Measurements from ENCODE around the gene SMARCAL1. TPM values are rescaled to one million over a fixed set of nuclear protein-coding genes. Genes with fewer than 3 reads are reported as not detected.

Gene SMARCAL1
- total and polyA plus RNA-seq, 8 donors = 5.8 to 152 (median 18.3) TPM

- DNase-seq = no peak
- H3K4me1 ChIP-seq = no peaks in the 10 kb centered on the region
- H3K4me3 ChIP-seq = no peak overlapping the region
- intact Hi-C loops (cut with DNase I; ENCODE audit: low total_unique reads) = no loop called here
- H3K9me3 ChIP-seq = peaks cover 0 to 6% (median 0%) of the 10 kb centered on the region in 4 donors
- 60 to 74% (median 69%) methylated on average over 1 of the region's 1 CpG for WGBS, 5 donors
- no peaks in the 10 kb centered on the region for H3K36me3 ChIP-seq
- H3K27ac ChIP-seq = no peak overlapping the region
- TF ChIP-seq POLR2AphosphoS5 (IDR thresholded peaks at IDR 0.05) = no peak
- no peak for TF ChIP-seq CTCF (IDR thresholded peaks at IDR 0.05)
- no peak for TF ChIP-seq POLR2A (IDR thresholded peaks at IDR 0.05)
- TF ChIP-seq EP300 (IDR thresholded peaks at IDR 0.05) = no peak
- H3K27me3 ChIP-seq = peaks cover 0 to 4% (median 0%) of the 10 kb centered on the region in 3 donors
These were observed 22.7 kb upstream of the SMARCAL1 start for GRCh38 chr2:216389570-216389969.

GRCh38 chr2:216391401-216391800 is 20.9 kb upstream of the SMARCAL1 start:
- no peaks in the 10 kb centered on the region for H3K36me3 ChIP-seq
- TF ChIP-seq EP300 (IDR thresholded peaks at IDR 0.05) = no peak
- no peak for TF ChIP-seq POLR2A (IDR thresholded peaks at IDR 0.05)
- TF ChIP-seq POLR2AphosphoS5 (IDR thresholded peaks at IDR 0.05) = no peak
- no peak for TF ChIP-seq CTCF (IDR thresholded peaks at IDR 0.05)
- intact Hi-C loops (cut with DNase I; ENCODE audit: low total_unique reads) = no loop called here
- 80 to 91% (median 86%) methylated on average over 6 of the region's 6 CpGs for WGBS, 5 donors
- no peak overlapping the region for H3K4me3 ChIP-seq
- peaks cover 0 to 4% (median 0%) of the 10 kb centered on the region in 3 donors for H3K27me3 ChIP-seq
- H3K27ac ChIP-seq = no peak overlapping the region
- H3K9me3 ChIP-seq = peaks cover 0 to 6% (median 0%) of the 10 kb centered on the region in 4 donors
- no peak for DNase-seq
- H3K4me1 ChIP-seq = no peaks in the 10 kb centered on the region

- peaks cover 0 to 4% (median 0%) of the 10 kb centered on the region in 3 donors for H3K27me3 ChIP-seq
- no peak overlapping the region for H3K27ac ChIP-seq
- H3K4me3 ChIP-seq = no peak overlapping the region
- no peak for DNase-seq
- H3K36me3 ChIP-seq = no peaks in the 10 kb centered on the region
- H3K9me3 ChIP-seq = peaks cover 0 to 6% (median 0%) of the 10 kb centered on the region in 4 donors
- TF ChIP-seq POLR2AphosphoS5 (IDR thresholded peaks at IDR 0.05) (no peak), POLR2A (IDR thresholded peaks at IDR 0.05) (no peak), EP300 (IDR thresholded peaks at IDR 0.05) (no peak), CTCF (IDR thresholded peaks at IDR 0.05) (no peak)
- H3K4me1 ChIP-seq = no peaks in the 10 kb centered on the region
- intact Hi-C loops (cut with DNase I; ENCODE audit: low total_unique reads) = no loop called here
- 72 to 81% (median 78%) methylated on average over 6 of the region's 6 CpGs for WGBS, 5 donors
These were observed 20.2 kb upstream of the SMARCAL1 start for GRCh38 chr2:216392018-216392562.

- H3K36me3 ChIP-seq = no peaks in the 10 kb centered on the region
These were observed 19.1 kb upstream of the SMARCAL1 start for GRCh38 chr2:216392945-216393840.

More at GRCh38 chr2:216392945-216393840, 19.1 kb upstream of the SMARCAL1 start:
- no peak for DNase-seq
- Histone ChIP-seq H3K27ac (no peak overlapping the region), H3K9me3 (no peaks in the 10 kb centered on the region), H3K4me3 (no peak overlapping the region), H3K4me1 (no peaks in the 10 kb centered on the region), H3K27me3 (peaks cover 0 to 4% (median 0%) of the 10 kb centered on the region in 3 donors)
- 65 to 73% (median 70%) methylated on average over 12 of the region's 12 CpGs for WGBS, 5 donors
- TF ChIP-seq EP300 (IDR thresholded peaks at IDR 0.05) (no peak), POLR2A (IDR thresholded peaks at IDR 0.05) (no peak), CTCF (IDR thresholded peaks at IDR 0.05) (no peak), POLR2AphosphoS5 (IDR thresholded peaks at IDR 0.05) (no peak)
- intact Hi-C loops (cut with DNase I; ENCODE audit: low total_unique reads) = no loop called here
